Naive thymus-derived CD4-positive, alpha-beta T cell (primary cell): Measurements from ENCODE around the gene FKBP4. TPM values are rescaled to one million over a fixed set of nuclear protein-coding genes. Genes with fewer than 3 reads are reported as not detected.
"Not testable (repeated sequence)": the region's sequence is repeated elsewhere in the genome, so short reads cannot be mapped to it uniquely, and the experiment has no call there.

Experiments used
- ATAC-seq: fragments of 150-1000 bp; cut with Tn5 transposase; 2 replicates; pipeline ENCODE4 v1.10.0; 2021; ENCODE audit warnings: mild to moderate bottlenecking, moderate library complexity
- CTCF ChIA-PET: fragments of 350-600 bp; sonication (Branson Sonifier 250); formaldehyde crosslinking; loops from one replicate; lab custom pipeline; 2021; ENCODE audit warnings: antibody characterized with exemption; lab: Charles Lee
- POLR2A ChIA-PET: fragments of 350-600 bp; sonication (Branson Sonifier 250); formaldehyde crosslinking; loops from one replicate; lab custom pipeline; 2021; ENCODE audit warnings: antibody characterized with exemption, inconsistent platforms; lab: Charles Lee
- DNase-seq, 9 donors: peaks; one replicate each; pipeline versions ENCODE4 v3.0.0 to v3.0.0-alpha.2; 2020 to 2022; ENCODE audit warnings: mixed read lengths in 1 of 9
- H3K27ac ChIP-seq: one replicate; pipeline ENCODE4 v1.7.0; 2013; ENCODE audit warnings: mild to moderate bottlenecking, low read depth, low read length, moderate library complexity
- H3K27me3 ChIP-seq, 2 donors: one replicate each; pipeline ENCODE4 v1.7.0; 2013; ENCODE audit warnings: low read length in 2 of 2, mild to moderate bottlenecking in 2 of 2, moderate library complexity in 2 of 2; ENCODE audit not compliant: control insufficient read depth in 2 of 2, insufficient read depth in 2 of 2
- H3K36me3 ChIP-seq, 3 experiments: 1 replicate in 2 of 3; 2 replicates in 1 of 3; pipeline ENCODE4 v1.7.0; 2013; ENCODE audit warnings: low read length in 3 of 3, mild to moderate bottlenecking in 3 of 3, moderate library complexity in 1 of 3; ENCODE audit not compliant: insufficient read depth in 3 of 3, control insufficient read depth in 2 of 3
- H3K4me1 ChIP-seq, 2 donors: one replicate each; pipeline ENCODE4 v1.7.0; 2013; ENCODE audit warnings: low read length in 2 of 2, mild to moderate bottlenecking in 2 of 2, moderate library complexity in 1 of 2; ENCODE audit not compliant: control insufficient read depth in 2 of 2, insufficient read depth in 2 of 2
- H3K4me3 ChIP-seq: 2 replicates; pipeline ENCODE4 v1.7.0; 2013; ENCODE audit warnings: mild to moderate bottlenecking, low read length
- H3K9me3 ChIP-seq, 3 experiments: 1 replicate in 2 of 3; 2 replicates in 1 of 3; pipeline ENCODE4 v1.7.0; 2013; ENCODE audit warnings: low read length in 3 of 3; ENCODE audit not compliant: control insufficient read depth in 2 of 3
- H3K27ac Mint-ChIP-seq, 9 donors: one replicate each; pipeline ENCODE4 v1.8.0; 2020 to 2022; ENCODE audit warnings: mixed read lengths in 9 of 9, mild to moderate bottlenecking in 8 of 9, moderate library complexity in 5 of 9, inconsistent platforms in 2 of 9
- H3K27me3 Mint-ChIP-seq, 5 donors: one replicate each; pipeline ENCODE4 v1.8.0; 2021 to 2022; ENCODE audit warnings: mixed read lengths in 5 of 5, mild to moderate bottlenecking in 1 of 5
- H3K36me3 Mint-ChIP-seq, 5 donors: one replicate each; pipeline ENCODE4 v1.8.0; 2020 to 2022; ENCODE audit warnings: mixed read lengths in 5 of 5, mild to moderate bottlenecking in 3 of 5, inconsistent platforms in 1 of 5
- H3K4me1 Mint-ChIP-seq, 7 donors: one replicate each; pipeline ENCODE4 v1.8.0; 2020 to 2022; ENCODE audit warnings: mixed read lengths in 7 of 7, mild to moderate bottlenecking in 3 of 7, inconsistent platforms in 1 of 7
- H3K4me3 Mint-ChIP-seq, 10 donors: one replicate each; pipeline ENCODE4 v1.8.0; 2020 to 2022; ENCODE audit warnings: mild to moderate bottlenecking in 10 of 10, mixed read lengths in 10 of 10, moderate library complexity in 6 of 10, inconsistent platforms in 2 of 10
- H3K9me3 Mint-ChIP-seq, 11 donors: one replicate each; pipeline ENCODE4 v1.8.0; 2020 to 2022; ENCODE audit warnings: mixed read lengths in 11 of 11, mild to moderate bottlenecking in 4 of 11, inconsistent platforms in 1 of 11, moderate library complexity in 1 of 11
- intact Hi-C, 2 donors: fragments of 100-400 bp; cut with micrococcal nuclease; formaldehyde crosslinking; loops; one replicate each; pipeline ENCODE4 v1.15.1; 2023
- polyA plus RNA-seq, 2 donors: library from polyadenylated mRNA; unstranded; fragments of 300-500 nt; fragmentation: Illumina TruSeq; gene quantifications; one replicate each; pipeline ENCODE4 v1.2.3, GENCODE V29; 2021
- total RNA-seq, 6 experiments: library from RNA in 5 of 6; stranded (reverse) in 5 of 6; gene quantifications; 1 replicate in 5 of 6; 2 replicates in 1 of 6; pipeline ENCODE4 v1.2.3 and lab custom pipeline; 2021 to 2026

FKBP4 gene
- total and polyA plus RNA-seq, 7 experiments from 2014 or later = 27.3 to 95.4 (median 51.9) TPM

- peaks cover 0 to 19% (median 8%) of the 10 kb centered on the region in 5 donors for H3K36me3 Mint-ChIP-seq
Observed at GRCh38 chr12:2765052-2765451, 29.7 kb upstream of the FKBP4 start.

GRCh38 chr12:2765608-2766007 lies 29.2 kb upstream of the FKBP4 start:
- POLR2A ChIA-PET = no interaction called here
- Mint-ChIP-seq H3K9me3 (peaks cover 0 to 2% (median 0%) of the 10 kb centered on the region in 11 donors), H3K27ac (no peak overlapping the region), H3K27me3 (no peaks in the 10 kb centered on the region), H3K36me3 (peaks cover 0 to 20% (median 8%) of the 10 kb centered on the region in 5 donors), H3K4me1 (peaks cover 0 to 17% (median 0%) of the 10 kb centered on the region in 7 donors), H3K4me3 (no peak overlapping the region)
- CTCF ChIA-PET = no interaction called here
- ATAC-seq (no peak), DNase-seq (no peak)
- Histone ChIP-seq H3K9me3 (no peaks in the 10 kb centered on the region), H3K27ac (no peak overlapping the region), H3K4me3 (no peak overlapping the region), H3K27me3 (no peaks in the 10 kb centered on the region), H3K36me3 (no peaks in the 10 kb centered on the region), H3K4me1 (no peaks in the 10 kb centered on the region)
- intact Hi-C loops = no loop called here

More at GRCh38 chr12:2765052-2765451, 29.7 kb upstream of the FKBP4 start:
- H3K9me3 Mint-ChIP-seq = peaks cover 0 to 1% (median 0%) of the 10 kb centered on the region in 11 donors
- H3K4me1 Mint-ChIP-seq = peaks cover 0 to 17% (median 0%) of the 10 kb centered on the region in 7 donors
- H3K36me3 ChIP-seq = no peaks in the 10 kb centered on the region
- no peak overlapping the region for H3K27ac ChIP-seq
- H3K4me3 ChIP-seq = no peak overlapping the region
- no peaks in the 10 kb centered on the region for H3K4me1 ChIP-seq
- ChIA-PET CTCF (no interaction called here), POLR2A (no interaction called here)
- H3K9me3 ChIP-seq = no peaks in the 10 kb centered on the region
- H3K27me3 Mint-ChIP-seq = no peaks in the 10 kb centered on the region
- no peaks in the 10 kb centered on the region for H3K27me3 ChIP-seq
- ATAC-seq (no peak), DNase-seq (no peak)
- no peak overlapping the region for H3K27ac Mint-ChIP-seq
- H3K4me3 Mint-ChIP-seq = no peak overlapping the region
- intact Hi-C loops = no loop called here

- H3K4me3 Mint-ChIP-seq = no peak overlapping the region
- no peak overlapping the region for H3K4me3 ChIP-seq
Observed at GRCh38 chr12:2768224-2768961, 26.4 kb upstream of the FKBP4 start.

GRCh38 chr12:2769866-2770533 lies 24.8 kb upstream of the FKBP4 start:
- H3K36me3 Mint-ChIP-seq = peaks cover 0 to 6% (median 0%) of the 10 kb centered on the region in 5 donors
- H3K27me3 Mint-ChIP-seq = no peaks in the 10 kb centered on the region
- Histone ChIP-seq H3K36me3 (no peaks in the 10 kb centered on the region), H3K4me1 (no peaks in the 10 kb centered on the region), H3K27me3 (no peaks in the 10 kb centered on the region), H3K4me3 (no peak overlapping the region), H3K9me3 (no peaks in the 10 kb centered on the region), H3K27ac (no peak overlapping the region)
- peaks cover 0 to 3% (median 0%) of the 10 kb centered on the region in 11 donors for H3K9me3 Mint-ChIP-seq
- ATAC-seq (no peak), DNase-seq (no peak)
- intact Hi-C loops = no loop called here
- no peak overlapping the region for H3K27ac Mint-ChIP-seq
- no peak overlapping the region for H3K4me3 Mint-ChIP-seq
- CTCF ChIA-PET = no interaction called here
- POLR2A ChIA-PET = no interaction called here
- peaks cover 0 to 17% (median 0%) of the 10 kb centered on the region in 7 donors for H3K4me1 Mint-ChIP-seq

More at GRCh38 chr12:2768224-2768961, 26.4 kb upstream of the FKBP4 start:
- peaks cover 0 to 17% (median 0%) of the 10 kb centered on the region in 7 donors for H3K4me1 Mint-ChIP-seq
- intact Hi-C loops = no loop called here
- Histone ChIP-seq H3K36me3 (no peaks in the 10 kb centered on the region), H3K27me3 (no peaks in the 10 kb centered on the region), H3K27ac (no peak overlapping the region), H3K4me1 (no peaks in the 10 kb centered on the region), H3K9me3 (no peaks in the 10 kb centered on the region)
- ChIA-PET POLR2A (no interaction called here), CTCF (no interaction called here)
- no peak for ATAC-seq
- peaks cover 0 to 6% (median 0%) of the 10 kb centered on the region in 5 donors for H3K36me3 Mint-ChIP-seq
- DNase-seq = no peak
- H3K27ac Mint-ChIP-seq = peak overlapping the region in 2 of 9 donors; percentile 33 to 76
- no peaks in the 10 kb centered on the region for H3K27me3 Mint-ChIP-seq
- peaks cover 0 to 3% (median 0%) of the 10 kb centered on the region in 11 donors for H3K9me3 Mint-ChIP-seq

GRCh38 chr12:2770544-2770943 lies 24.2 kb upstream of the FKBP4 start:
- POLR2A ChIA-PET, H3K27ac ChIP-seq, H3K4me3 ChIP-seq, H3K27me3 Mint-ChIP-seq, H3K4me1 ChIP-seq, H3K36me3 Mint-ChIP-seq, DNase-seq, H3K36me3 ChIP-seq, CTCF ChIA-PET, intact Hi-C loops, H3K9me3 Mint-ChIP-seq, H3K27ac Mint-ChIP-seq, H3K9me3 ChIP-seq, H3K4me3 Mint-ChIP-seq, H3K27me3 ChIP-seq, ATAC-seq: not testable (repeated sequence)
- peaks cover 0 to 17% (median 0%) of the 10 kb centered on the region in 7 donors for H3K4me1 Mint-ChIP-seq

GRCh38 chr12:2772370-2772769 lies 22.4 kb upstream of the FKBP4 start:
- ATAC-seq = no peak
- Histone ChIP-seq H3K36me3 (no peaks in the 10 kb centered on the region), H3K27me3 (no peaks in the 10 kb centered on the region), H3K9me3 (no peaks in the 10 kb centered on the region), H3K27ac (no peak overlapping the region), H3K4me3 (no peak overlapping the region), H3K4me1 (no peaks in the 10 kb centered on the region)
- POLR2A ChIA-PET = no interaction called here
- Mint-ChIP-seq H3K9me3 (peaks cover 0 to 3% (median 0%) of the 10 kb centered on the region in 11 donors), H3K4me3 (no peak overlapping the region), H3K4me1 (peaks cover 0 to 15% (median 0%) of the 10 kb centered on the region in 7 donors), H3K27ac (no peak overlapping the region), H3K27me3 (no peaks in the 10 kb centered on the region), H3K36me3 (peaks cover 0 to 6% (median 0%) of the 10 kb centered on the region in 5 donors)
- DNase-seq = no peak
- intact Hi-C loops = no loop called here
- CTCF ChIA-PET = no interaction called here
